ENCODE results near the gene AGBL4. TPM values are rescaled to one million over a fixed set of nuclear protein-coding genes. Genes with fewer than 3 reads are reported as not detected.

The AGBL4 gene
- total and polyA plus RNA-seq, 2 of the 13 experiments (the other 11 are each of a cell fraction or from before 2014, with no cell fraction given) = not detected

DNA sequence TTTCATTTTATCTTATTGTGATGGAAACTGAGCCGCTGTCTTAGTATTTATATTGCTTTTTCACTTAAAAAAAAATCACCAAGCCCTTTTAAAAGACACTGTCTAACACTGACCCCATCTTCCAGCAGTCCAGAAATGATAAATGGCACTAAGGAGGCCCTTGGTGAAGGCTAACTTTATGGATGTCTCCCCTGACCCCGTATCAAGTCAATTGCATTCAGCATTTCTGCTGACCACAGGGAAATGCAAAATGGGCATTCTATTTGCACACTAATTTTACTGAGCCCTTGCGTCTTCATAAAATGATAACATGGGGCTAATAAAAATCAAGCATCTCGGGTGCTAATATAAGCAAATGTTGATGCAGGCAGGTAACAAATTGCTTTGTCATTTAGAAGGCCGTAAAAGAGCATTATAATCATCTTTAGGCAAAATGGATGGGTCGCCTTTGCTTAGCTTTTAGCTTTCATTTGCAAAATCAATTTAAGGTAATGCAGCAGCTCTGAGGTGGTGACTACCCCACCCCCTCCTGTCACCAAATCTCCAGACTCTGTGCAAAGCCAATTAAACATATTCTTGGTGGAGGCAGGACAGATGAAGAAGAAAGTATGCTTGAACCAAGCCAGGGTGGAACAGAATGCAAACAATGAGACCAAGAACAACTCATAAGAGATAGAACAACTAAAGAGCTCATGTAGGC lies 1357.9 kb downstream of the AGBL4 start:
- WGBS (ENCODE audit: low lambda C conversion rate) = 8% methylated on average over 6 of the region's 6 CpGs
- BruUV-seq (replicated peaks) = no TSS peak
- H3K9me3 ChIP-seq (ENCODE audit: low read length) = no peaks in the 10 kb centered on the region
- no peaks in the 10 kb centered on the region for H3K4me1 ChIP-seq (ENCODE audit: insufficient read depth, low read length)
- DNase-seq (ENCODE audit: low spot score) (no peak), ATAC-seq (no peak), FAIRE-seq (no peak)
- H2AFZ ChIP-seq (ENCODE audit: low read length) = no peak overlapping the region
- TF ChIP-seq STAG1 (CRISPR knock-in tag; IDR thresholded peaks at IDR 0.05) (no peak), MAFF (IDR thresholded peaks at IDR 0.05; ENCODE audit: low read depth, low read length) (0 out of 2 replicates have a peak, but pooled peaks have one; percentile 27), TEAD3 (CRISPR knock-in tag; optimal IDR thresholded peaks at IDR 0.05; ENCODE audit: borderline replicate concordance) (no peak), MAFK (conservative IDR thresholded peaks at IDR 0.05 in 1 of 2, IDR thresholded peaks at IDR 0.05 in 1 of 2; ENCODE audit: low read length in 2 of 2) (peak; percentile 56 to 73)
- TF ChIP-seq, protein P1, sequence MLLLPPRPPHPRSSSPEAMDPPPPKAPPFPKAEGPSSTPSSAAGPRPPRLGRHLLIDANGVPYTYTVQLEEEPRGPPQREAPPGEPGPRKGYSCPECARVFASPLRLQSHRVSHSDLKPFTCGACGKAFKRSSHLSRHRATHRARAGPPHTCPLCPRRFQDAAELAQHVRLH (CRISPR knock-in tag; IDR thresholded peaks at IDR 0.05; ENCODE audit: borderline replicate concordance, low read depth) = no peak
- no peaks in the 10 kb centered on the region for H3K27me3 ChIP-seq (ENCODE audit: control insufficient read depth in 1 of 2, insufficient read depth in 2 of 2, low read length in 2 of 2)
- no peaks in the 10 kb centered on the region for H3K79me2 ChIP-seq (ENCODE audit: insufficient read depth, low read length)
- H3K36me3 ChIP-seq (replicated peaks in 1 of 2; ENCODE audit: control insufficient read depth in 1 of 2, insufficient read depth in 2 of 2, low read length in 2 of 2) = no peaks in the 10 kb centered on the region
- POLR2A ChIA-PET = no interaction called here
- H3K4me2 ChIP-seq (ENCODE audit: low read depth, low read length) = no peak overlapping the region
- in situ Hi-C loops (cut with HindIII; ENCODE audit: extremely low pct_ligation_motif_present, low pct_unique_long_range_greater_than_20kb) = no loop called here
- H4K20me1 ChIP-seq (ENCODE audit: insufficient read depth, low read length) = no peaks in the 10 kb centered on the region
- CTCF ChIA-PET (ENCODE audit: low intra/inter-chr PET ratio, low total read pairs) = no interaction called here
- H3K9ac ChIP-seq (ENCODE audit: insufficient read depth, low read depth, low read length) = no peak overlapping the region
- H3K27ac ChIP-seq (ENCODE audit: extremely low read length, insufficient read depth, low read length) = no peak overlapping the region
- no peak overlapping the region for H3K4me3 ChIP-seq (replicated peaks in 1 of 3; ENCODE audit: insufficient read depth in 1 of 3, low read depth in 2 of 3, low read length in 3 of 3)
- intact Hi-C loops (cut with micrococcal nuclease; ENCODE audit: unreplicated experiment) = no loop called here

DNA sequence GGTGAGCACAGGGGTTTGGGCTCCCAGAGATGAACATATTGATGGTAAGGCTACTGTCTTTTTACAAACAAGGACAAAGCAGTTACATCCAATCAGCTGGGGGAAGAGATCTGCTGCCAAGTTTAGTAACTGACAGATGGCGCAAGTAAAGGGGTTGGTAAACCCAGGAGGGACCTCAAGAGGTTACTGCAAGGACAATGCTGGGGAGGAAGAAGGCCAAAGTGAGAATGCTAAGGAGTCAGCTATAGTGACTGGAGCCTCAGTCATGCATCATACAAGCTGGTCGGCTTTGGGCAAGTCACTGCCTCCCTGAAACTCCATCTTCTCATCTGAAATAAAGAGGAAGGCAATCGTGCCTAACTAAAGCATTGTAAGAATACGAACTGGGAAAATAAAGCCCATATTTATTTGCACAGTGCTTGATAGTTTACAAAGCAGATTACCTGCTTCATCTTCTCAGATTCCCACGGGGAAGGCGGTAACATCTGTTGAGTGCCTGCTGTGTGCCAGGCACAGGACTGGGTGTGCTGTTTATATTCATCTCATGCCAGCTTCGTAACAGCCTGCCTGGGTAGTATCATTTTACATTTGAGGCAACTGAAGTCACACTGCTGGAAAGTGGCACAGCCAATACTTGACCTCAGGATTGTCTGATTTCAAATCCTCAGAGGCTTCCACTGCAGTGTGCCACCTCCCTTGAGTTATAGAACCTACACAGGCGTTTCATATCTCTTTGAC lies 1361.9 kb downstream of the AGBL4 start:
- in situ Hi-C loops (cut with HindIII; ENCODE audit: extremely low pct_ligation_motif_present, low pct_unique_long_range_greater_than_20kb) (no loop called here), intact Hi-C loops (cut with micrococcal nuclease; ENCODE audit: unreplicated experiment) (no loop called here)
- H3K36me3 ChIP-seq (replicated peaks in 1 of 2; ENCODE audit: control insufficient read depth in 1 of 2, insufficient read depth in 2 of 2, low read length in 2 of 2) = no peaks in the 10 kb centered on the region
- no peaks in the 10 kb centered on the region for H4K20me1 ChIP-seq (ENCODE audit: insufficient read depth, low read length)
- TF ChIP-seq TOPORS (CRISPR knock-in tag; IDR thresholded peaks at IDR 0.05) (no peak), TGIF2 (CRISPR knock-in tag; IDR thresholded peaks at IDR 0.05) (no peak), ESRRA (CRISPR knock-in tag; IDR thresholded peaks at IDR 0.05; ENCODE audit: low read depth) (no peak), JUNB (CRISPR knock-in tag; IDR thresholded peaks at IDR 0.05; ENCODE audit: borderline replicate concordance) (no peak), ISL2 (CRISPR knock-in tag; IDR thresholded peaks at IDR 0.05) (no peak), ZNF678 (CRISPR knock-in tag; IDR thresholded peaks at IDR 0.05) (no peak), KDM1A (CRISPR knock-in tag; IDR thresholded peaks at IDR 0.05) (no peak)
- TF ChIP-seq, protein P2, sequence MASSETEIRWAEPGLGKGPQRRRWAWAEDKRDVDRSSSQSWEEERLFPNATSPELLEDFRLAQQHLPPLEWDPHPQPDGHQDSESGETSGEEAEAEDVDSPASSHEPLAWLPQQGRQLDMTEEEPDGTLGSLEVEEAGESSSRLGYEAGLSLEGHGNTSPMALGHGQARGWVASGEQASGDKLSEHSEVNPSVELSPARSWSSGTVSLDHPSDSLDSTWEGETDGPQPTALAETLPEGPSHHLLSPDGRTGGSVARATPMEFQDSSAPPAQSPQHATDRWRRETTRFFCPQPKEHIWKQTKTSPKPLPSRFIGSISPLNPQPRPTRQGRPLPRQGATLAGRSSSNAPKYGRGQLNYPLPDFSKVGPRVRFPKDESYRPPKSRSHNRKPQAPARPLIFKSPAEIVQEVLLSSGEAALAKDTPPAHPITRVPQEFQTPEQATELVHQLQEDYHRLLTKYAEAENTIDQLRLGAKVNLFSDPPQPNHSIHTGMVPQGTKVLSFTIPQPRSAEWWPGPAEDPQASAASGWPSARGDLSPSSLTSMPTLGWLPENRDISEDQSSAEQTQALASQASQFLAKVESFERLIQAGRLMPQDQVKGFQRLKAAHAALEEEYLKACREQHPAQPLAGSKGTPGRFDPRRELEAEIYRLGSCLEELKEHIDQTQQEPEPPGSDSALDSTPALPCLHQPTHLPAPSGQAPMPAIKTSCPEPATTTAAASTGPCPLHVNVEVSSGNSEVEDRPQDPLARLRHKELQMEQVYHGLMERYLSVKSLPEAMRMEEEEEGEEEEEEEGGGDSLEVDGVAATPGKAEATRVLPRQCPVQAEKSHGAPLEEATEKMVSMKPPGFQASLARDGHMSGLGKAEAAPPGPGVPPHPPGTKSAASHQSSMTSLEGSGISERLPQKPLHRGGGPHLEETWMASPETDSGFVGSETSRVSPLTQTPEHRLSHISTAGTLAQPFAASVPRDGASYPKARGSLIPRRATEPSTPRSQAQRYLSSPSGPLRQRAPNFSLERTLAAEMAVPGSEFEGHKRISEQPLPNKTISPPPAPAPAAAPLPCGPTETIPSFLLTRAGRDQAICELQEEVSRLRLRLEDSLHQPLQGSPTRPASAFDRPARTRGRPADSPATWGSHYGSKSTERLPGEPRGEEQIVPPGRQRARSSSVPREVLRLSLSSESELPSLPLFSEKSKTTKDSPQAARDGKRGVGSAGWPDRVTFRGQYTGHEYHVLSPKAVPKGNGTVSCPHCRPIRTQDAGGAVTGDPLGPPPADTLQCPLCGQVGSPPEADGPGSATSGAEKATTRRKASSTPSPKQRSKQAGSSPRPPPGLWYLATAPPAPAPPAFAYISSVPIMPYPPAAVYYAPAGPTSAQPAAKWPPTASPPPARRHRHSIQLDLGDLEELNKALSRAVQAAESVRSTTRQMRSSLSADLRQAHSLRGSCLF (CRISPR knock-in tag; IDR thresholded peaks at IDR 0.05; ENCODE audit: borderline replicate concordance) = no peak
- H3K4me1 ChIP-seq (ENCODE audit: insufficient read depth, low read length) = no peaks in the 10 kb centered on the region
- ATAC-seq (no peak), DNase-seq (ENCODE audit: low spot score) (no peak), FAIRE-seq (no peak)
- H2AFZ ChIP-seq (ENCODE audit: low read length) = no peak overlapping the region
- no peak overlapping the region for H3K4me2 ChIP-seq (ENCODE audit: low read depth, low read length)
- no peak overlapping the region for H3K4me3 ChIP-seq (replicated peaks in 1 of 3; ENCODE audit: insufficient read depth in 1 of 3, low read depth in 2 of 3, low read length in 3 of 3)
- H3K79me2 ChIP-seq (ENCODE audit: insufficient read depth, low read length) = no peaks in the 10 kb centered on the region
- H3K27me3 ChIP-seq (ENCODE audit: control insufficient read depth in 1 of 2, insufficient read depth in 2 of 2, low read length in 2 of 2) = no peaks in the 10 kb centered on the region
- no peaks in the 10 kb centered on the region for H3K9me3 ChIP-seq (ENCODE audit: low read length)
- CTCF ChIA-PET (ENCODE audit: low intra/inter-chr PET ratio, low total read pairs) = no interaction called here
- BruUV-seq (replicated peaks) = no TSS peak
- H3K9ac ChIP-seq (ENCODE audit: insufficient read depth, low read depth, low read length) = no peak overlapping the region
- no peak overlapping the region for H3K27ac ChIP-seq (ENCODE audit: extremely low read length, insufficient read depth, low read length)
- POLR2A ChIA-PET = no interaction called here
- WGBS (ENCODE audit: low lambda C conversion rate) = 7% methylated on average over 7 of the region's 8 CpGs
